GM19452 (cell line): ENCODE measurements around the gene SMIM28.
"Not testable (repeated sequence)": the region's sequence is repeated elsewhere in the genome, so short reads cannot be mapped to it uniquely, and the experiment has no call there.

Experiments
- ATAC-seq: cut with Tn5 transposase; IDR thresholded peaks from one replicate; pipeline ENCODE4 v1.9.1; 2021; ENCODE audit not compliant: unreplicated experiment

The SMIM28 gene

DNA sequence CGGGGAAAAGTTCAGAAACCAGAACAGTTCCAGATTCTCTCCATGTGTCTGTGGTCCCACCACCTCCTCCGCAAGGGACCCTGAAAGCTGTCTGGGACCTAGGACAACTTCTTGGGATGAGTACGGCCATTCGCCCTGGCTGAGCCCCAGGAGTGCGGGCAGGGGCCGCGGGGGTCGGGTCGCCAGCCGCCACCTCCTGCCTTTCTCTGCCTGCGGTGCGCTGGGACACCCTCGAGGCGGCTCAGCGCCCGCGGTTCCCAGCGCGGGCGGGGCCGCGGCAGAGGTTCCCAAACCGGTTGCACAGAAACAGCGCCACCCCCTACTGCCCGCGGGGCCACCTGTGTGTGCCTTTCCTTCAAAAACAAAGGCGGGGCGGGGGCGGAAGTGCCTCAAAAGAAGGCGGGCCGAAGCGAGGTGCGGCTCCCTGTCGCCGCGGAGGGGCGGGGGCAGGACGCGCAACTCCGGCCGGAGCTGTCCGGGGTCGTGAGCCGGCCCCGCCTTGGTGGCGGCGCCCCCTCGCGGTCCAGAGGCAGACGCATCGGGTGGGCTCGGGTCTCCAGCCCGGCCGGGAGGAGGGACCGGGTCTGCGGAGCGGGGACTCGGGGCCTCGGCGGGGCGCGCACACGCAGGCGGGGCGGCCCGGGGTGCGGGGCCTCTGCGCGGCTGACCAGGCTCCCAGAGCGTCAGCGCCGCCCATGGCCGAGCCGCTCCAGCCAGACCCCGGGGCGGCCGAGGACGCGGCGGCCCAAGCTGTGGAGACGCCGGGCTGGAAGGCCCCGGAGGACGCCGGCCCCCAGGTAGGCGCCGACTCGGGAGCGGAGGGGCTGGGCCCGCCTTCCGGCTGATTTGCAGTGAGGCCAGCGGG is 26.3 kb downstream of the SMIM28 start, which contains the start of gene HEBP2:
TSS of gene HEBP2 (plus strand) at position 423 of the 865 bp plus-strand sequence. CDS start at position 696, 273 bp downstream.
- ATAC-seq, result peak; percentile 94

DNA sequence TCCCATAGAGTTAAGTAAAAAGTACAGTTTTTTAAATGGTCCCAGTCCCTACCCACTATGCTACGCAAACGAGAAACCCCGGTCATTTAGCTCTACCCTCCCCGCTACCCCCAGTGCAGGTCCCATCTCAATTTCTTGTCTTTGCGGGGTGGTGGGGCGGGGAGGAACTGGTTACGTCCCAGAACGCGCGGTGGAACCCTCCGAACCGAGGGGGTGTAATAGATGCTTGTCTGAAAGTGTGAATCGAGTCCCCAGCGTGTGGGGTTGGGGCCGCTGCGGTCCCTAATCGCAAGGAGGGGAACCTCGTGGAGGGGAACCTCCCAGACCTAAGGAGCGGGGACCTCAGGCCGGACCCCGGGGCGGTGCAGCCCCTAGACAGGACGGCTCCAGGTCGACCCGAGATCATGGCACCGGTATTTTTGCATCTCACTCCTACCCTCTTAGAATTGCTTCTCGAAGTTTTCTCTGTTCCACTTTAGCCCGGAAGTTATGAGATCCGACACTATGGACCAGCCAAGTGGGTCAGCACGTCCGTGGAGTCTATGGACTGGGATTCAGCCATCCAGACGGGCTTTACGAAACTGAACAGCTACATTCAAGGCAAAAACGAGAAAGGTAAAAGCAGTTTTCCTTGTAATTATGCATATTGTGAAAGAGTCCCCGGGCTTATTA is 27.1 kb downstream of the SMIM28 start:
- no peak for ATAC-seq

DNA sequence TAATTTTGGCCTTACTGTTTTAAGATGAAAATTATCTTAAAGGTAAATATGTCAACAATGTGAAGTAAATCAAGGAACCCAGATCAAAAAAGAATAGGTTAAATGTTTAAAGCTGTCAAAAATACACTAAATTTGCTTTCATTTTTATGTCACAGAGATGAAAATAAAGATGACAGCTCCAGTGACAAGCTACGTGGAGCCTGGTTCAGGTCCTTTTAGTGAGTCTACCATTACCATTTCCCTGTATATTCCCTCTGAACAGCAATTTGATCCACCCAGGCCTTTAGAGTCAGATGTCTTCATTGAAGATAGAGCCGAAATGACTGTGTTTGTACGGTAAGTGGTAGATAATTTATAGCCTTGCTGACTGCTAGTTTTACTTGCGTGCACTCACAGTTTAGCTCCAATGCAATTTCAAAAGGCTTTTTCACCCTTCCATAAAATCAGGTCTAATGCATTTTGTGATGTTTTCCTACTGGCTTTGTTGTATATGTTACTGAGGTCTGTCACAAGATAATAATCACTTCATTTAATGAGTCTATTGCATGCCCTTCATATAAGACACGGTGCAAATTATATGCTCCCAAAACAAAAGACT is 28.2 kb downstream of the SMIM28 start:
- ATAC-seq, result no peak

DNA sequence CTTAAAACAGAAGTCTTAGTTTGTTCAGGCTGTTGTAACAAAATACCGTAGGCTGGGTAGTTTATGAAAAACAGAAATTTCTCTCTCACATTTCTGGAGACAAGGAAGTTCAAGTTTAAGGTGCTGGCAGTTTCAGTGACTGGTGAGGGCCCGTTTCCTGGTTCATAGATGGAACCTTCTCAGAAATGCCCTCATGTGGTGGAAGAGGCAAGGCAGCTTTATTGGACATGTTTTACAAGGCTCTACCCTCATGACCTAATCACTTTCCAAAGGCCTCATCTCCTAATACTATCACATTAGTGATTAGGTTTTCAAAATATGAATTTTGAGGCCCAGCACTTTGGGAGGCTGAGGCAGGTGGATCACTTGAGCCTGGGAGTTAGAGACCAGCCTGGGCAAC is 28.7 kb downstream of the SMIM28 start:
- no peak for ATAC-seq

DNA sequence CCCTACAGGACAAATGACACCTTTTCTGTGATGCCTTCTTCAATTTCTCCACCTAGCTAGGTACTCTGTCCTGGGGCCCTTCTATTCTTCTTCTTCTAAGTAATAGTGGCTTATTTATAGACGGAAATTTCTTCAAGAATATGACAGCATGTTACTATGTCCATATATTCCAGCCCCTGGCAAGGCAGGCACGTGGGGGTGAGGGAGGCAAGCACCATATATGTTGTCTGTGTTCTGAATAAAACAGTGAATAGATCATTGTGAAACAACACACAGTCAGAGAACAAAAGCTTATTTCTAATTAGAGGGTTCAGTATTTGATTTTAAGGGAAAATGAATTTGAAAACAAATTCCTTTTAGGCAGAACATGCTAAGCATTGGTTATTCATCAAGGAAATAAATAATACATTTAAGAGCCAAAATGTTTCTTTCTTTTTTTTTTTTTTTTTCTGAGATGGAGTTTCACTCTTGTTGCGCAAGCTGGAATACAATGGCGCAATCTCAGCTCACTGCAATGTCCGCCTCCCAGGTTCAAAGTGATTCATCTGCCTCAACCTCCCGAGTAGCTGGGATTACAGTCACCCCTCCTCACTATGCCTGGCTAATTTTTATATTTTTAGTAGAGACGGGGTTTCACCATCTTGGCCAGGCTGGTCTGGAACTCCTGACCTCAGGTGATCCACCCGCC is 32.5 kb downstream of the SMIM28 start:
- no peak for ATAC-seq

DNA sequence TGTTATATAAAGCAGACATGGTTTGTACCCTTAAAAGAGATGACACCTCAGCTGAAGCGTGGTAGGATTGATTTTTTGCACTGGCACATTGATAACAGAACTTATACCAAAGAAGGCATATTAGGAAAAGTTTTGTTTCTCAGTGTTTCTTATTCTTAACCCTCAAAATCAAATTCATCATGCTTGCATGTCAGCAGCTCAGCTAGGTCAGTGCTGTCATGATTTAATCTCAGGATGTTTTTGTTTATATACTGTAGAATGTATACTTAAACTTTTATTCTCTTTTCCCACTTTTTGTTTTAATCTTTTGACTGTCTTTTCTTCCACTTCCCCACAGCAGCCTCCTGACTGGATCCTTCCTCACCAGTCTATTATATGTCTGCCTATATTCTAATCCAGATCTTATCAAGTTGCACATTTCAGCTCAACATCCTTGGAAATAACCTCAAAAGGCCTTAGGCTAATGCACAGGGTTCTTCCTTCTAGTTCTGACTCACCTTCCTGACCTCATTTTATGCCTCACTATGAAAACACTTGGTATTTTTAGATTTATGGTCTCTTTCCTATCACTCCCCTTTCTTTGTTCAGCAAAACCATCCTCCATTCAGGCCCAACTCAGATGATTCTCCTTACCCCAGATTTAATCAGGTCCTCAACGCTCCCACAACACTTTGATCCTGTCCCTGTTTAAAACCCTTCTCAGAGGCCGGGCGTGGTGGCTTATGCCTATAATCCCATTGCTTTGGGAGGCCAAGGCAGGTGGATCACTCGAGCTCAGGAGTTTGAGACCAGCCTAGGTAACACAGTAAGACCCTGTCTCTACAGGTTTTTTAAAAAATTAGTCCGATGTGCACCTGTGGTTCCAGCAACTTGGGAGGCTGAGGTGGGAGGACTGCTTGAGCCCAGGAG is 33.5 kb downstream of the SMIM28 start:
- ATAC-seq, result peak; percentile 68

DNA sequence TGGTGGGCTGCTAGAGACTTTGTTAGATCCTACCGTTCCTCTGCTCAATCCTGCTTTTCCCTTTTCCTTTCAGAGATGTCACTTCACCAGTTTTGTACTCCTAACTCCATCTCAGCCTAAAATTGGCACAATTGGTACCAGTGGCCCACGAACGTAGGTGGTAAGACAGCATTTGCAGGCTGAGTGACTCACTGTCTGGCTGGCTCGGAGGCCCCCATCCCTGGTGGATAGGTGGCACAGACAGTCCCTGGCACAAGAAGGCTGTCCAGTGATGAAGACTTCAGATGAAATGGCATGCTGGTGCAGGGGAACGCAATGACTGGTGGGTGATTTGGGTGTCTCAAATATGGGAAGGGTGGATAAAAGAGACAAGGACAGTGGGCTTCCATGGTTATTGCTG is 37.4 kb downstream of the SMIM28 start:
- ATAC-seq, result no peak

DNA sequence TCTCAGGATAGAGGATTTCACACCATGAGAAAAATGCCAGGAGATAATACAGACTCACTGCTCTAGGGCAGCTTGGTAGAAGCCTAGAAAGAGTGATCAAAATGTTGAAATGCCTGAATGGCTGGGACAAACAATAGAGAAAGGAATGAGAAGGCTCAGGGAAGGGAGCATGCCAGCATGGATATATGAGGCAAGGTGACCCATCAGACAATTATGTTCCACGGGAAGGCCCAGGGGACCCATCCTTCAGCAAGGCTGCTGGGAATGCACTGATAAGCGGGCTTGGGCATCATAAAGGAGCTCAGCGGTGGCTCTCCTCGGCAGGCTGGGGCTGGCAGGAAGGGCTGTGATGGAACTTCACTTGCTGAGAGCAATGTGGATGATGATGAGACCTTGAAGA is 38.5 kb downstream of the SMIM28 start:
- no peak for ATAC-seq

DNA sequence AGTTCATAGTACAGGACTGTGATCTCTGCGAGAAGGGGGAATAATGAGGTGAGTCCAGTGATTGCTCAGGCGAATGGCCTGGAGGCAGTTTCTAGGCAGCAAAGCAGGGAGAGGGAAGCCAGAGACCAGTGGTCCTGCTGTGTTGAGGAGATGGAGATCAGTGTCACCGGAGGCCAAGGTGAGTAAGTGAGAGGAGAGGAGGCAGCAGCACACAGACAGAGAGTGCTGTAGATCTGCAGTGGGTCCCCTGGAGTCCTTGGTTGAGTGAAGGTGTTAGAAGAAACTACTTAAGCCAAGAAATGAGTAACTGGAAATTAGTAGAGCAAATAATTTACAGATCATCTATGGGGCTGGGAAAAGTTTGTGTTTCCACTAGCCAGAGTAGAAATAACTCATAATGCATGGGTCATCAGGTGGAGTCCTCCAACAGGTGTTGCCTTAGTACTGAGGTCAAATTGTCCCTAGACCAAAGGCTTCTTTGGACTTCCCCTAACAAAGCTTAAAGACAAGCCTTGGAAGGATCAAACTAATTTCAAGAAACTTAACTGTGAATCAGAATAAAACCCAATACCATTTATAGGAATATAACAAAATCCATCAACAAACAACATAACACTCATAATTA is 39.9 kb downstream of the SMIM28 start:
- no peak for ATAC-seq

DNA sequence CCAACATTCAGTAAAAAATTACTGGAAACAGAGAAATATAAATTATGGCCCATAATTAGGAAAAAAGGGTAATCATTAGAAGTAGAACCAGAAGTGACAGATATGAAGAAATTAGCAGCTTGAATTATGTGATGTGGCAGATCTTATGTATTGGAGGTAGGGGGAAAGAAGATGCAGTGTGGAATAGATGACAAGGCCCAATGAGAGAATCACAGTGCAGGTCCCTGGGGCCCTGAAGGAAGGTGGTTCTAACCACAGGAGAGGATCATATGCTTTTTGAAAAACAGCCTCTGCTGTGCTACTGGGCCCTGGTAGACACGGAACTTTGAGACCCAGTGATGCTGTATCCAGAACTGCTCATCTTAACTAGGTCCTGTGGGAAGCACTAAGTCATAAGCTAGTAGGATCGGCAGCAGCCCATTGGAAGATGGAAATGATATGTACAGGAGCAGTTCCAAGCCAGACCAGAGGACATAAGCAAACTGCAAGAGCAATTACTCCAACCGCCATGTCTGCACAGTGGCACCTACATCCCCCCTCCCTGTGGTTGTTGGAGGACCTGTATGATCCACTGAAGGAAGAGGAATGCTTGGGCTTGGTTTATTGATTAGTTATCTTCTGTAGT is 40.5 kb downstream of the SMIM28 start:
- ATAC-seq, result no peak

DNA sequence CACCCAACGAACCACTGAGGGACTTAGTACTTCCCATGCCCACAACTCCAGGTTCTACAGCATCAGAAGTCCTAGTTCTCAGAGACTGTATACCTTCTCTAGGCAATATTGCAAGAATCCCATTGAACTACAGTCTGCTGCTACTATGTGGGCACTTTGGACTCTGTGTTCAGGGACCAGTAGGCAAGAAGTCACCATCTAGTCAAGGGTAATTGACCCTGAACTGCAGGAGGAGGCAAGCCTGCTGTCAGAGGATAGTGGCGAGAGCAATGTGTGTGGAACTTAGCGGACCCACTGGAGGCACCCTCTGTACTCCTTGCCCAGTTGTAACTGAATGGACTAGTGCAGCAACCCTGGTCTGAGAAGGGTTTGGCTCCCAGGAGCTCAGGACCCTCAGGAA is 42.1 kb downstream of the SMIM28 start:
- ATAC-seq, result no peak

DNA sequence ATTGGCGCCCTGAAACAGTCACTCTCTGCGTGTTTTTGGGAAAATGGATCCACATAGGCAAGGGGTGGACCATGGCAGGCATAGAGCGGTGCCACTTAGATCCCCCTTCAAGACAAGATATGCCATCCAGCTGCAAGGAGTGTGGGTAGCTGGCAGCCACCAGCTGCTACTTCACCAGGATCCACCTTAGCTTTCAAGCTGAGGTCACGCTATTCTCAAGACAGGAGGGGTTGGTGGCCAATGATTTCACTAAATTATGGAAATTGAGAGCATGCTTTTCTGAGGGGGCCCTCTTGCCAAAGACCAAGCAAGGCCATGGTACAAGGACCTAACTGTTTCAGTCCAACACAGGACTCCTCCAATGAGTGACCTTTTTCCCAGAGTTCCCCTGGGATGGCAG is 42.7 kb downstream of the SMIM28 start:
- ATAC-seq, result no peak

DNA sequence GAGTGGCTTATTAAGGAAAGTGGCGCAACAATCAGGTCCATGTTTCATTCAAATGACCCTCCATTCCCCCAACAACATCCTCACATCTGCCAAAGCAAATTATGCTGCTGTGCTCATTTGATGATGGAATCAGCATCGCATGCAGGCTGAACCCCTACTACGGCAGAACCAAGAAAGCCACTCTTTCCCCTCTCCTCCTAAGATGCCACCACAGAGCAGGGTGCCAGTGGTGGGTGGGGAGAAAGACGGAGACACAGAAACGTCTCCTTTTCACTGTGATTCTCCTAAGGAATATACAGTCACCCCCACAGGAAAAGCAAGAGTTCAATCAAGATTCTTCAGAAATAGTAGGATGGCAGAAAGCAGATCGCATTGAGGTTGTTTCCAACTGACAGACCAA is 43.4 kb downstream of the SMIM28 start:
- no peak for ATAC-seq

DNA sequence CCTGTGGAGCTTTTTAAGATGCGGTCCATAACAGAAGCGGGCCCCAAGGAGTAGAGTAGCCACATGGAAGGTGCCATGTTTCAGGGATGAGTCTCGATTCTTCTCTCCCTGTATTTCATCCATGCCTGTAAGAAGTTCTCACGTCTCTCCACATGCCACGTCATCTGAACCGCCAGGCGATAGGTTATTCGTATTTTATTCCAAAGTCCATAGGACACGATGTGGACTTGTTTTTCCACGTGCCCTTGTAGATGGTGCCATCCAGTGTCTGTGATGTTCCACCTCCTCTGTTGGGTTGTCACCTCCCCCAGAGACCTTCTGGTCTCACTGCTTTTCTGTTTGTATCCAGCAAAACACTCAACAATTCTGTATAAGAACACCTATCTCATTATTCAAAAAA is 43.9 kb downstream of the SMIM28 start:
- no peak for ATAC-seq

DNA sequence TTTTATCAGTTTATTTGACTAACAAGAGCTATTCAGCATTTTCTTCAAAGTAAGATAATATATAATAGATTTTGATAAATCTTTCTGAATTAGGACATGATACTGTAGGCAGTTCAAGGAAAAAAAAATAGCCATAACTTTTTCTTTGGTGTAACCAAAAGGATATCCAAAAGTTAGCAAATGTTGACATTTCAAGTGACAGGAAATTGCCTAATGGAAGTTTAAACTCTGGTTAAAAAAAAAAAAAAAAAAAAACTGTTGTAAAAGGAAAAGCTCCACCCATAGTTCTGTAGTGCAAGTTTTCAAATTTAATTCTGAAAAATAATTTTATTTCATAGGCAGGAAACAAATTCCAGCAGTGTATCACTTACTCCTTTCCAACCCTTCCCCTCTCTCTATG is 45.2 kb downstream of the SMIM28 start:
- no peak for ATAC-seq

DNA sequence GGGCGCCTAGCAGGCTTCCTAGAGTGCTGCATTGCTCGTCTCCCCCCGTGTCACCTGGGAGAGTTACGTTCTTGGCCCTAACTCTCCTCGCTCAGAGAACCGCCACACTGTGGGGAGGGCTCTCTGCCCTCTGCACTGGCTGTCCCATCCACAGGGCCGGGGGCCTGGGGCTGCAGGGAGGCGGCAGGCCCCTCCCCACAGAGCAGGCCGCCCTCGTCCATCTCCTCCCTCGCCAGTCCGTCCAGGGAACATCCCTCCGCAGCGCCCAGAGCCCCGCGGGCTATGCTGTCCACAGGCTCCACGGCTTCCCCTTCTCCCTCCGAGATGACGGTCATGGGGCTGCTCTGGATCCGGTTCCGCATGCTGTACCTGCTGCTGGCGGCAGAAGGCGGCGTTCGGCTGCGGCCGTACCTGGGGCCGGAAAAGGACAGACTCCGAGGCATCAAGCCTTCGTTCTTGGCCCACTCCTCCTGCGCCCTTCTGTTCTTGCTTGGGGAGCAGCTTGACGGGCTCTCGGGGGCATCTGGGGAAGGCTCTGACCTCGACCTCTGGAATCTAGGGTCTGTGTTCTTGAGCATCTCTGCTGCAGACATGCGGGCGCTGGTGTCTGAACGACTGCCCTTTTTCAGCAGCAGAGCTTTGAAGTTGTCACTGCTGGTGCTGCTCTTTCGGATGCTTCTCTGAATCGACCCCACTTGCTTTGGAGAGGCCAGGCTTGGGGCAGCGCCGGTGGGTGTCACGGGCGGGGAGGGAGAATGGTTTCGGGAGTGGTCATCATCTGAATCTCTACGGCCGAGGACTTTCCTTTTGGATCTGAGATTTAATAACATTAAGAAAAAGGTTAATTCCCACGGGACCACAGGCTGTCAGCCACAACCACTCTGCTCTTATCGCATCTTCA is 46.5 kb downstream of the SMIM28 start:
- no peak for ATAC-seq

DNA sequence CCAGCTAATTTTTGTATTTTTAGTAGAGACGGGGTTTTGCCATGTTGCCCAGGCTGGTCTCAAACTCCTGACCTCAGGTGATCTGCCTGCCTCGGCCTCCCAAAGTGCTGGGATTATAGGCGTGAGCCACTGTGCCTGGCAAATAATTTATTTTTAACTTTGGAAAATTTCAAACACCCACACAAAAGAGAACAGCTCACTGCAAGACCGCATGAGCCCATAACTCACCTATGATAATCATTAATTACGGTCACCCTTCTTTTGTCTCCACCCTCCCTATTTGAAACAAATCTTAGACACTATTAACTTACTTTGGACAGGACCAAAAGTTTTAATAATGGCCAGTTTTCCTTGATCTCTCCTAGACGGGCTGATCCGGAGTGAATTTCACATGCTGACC is 47.6 kb downstream of the SMIM28 start:
- not testable (repeated sequence) for ATAC-seq

DNA sequence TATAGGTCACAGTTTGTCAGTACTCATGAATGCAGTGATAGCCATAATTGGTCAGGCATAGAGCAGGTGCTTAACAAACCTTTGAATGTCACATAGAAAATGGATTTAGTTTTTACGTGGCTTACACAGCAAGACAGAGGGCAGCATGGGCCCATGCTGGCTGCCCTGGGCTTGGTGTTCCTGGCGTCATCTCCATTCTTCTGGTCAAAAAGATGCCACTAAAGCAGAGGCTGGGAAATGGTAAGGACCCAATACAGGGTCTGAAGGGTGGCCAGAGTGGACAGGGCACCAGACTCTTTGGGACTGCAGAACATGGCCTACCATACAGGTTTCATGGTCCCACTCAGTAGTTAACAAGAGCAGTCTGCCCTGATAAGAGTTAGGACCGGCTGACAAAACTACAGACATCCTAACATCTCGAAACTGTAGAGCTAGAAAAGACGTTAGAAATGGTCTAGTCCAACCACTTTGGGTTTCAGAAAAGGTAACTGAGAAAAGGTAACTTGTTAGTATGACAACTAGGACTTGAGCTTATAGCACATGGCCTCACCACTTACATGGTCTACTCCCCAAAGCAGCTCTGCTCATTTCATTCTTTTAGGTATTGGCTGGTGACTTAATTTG is 48.9 kb downstream of the SMIM28 start:
- ATAC-seq, result no peak
